HG03565 (cell line): Measurements from ENCODE around the gene CEP128.
A peak's percentile ranks its signal among the peaks of the same experiment; 100 is the strongest.
"Not testable (repeated sequence)": the region's sequence is repeated elsewhere in the genome, so short reads cannot be mapped to it uniquely, and the experiment has no call there.

Experiments
- ATAC-seq: cut with Tn5 transposase; IDR thresholded peaks from one replicate; pipeline ENCODE4 v1.9.1; 2021; ENCODE audit warnings: mild to moderate bottlenecking, moderate library complexity; ENCODE audit not compliant: unreplicated experiment

Gene CEP128

DNA sequence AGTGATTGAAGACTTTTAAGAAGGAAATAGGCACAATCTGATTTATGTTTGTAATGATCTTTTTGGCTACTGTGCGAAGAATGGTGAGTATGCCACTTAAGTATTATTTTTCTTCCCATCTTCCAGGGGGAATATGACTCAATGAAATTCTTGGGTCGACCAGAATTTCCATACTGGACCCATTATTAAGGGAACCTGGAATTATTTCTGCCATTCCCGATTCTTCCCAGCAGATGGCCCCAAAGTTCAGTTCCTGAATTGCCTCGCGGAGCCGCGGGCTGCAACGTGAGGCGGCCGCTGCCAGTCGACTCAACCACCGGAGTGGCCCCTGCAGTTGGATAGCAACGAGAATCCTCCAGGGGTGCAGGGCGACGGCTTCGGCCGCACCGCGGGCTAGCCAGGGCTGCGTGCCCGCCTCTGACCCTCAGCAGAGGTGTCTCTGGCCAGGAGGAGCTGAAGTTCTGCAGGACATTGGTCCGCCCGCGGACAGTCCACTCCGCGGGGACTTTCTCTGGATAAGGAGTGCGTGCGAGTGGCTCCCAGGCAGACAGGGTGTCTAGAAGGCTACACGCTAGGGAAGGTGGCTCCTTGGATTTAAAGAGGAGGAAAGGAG lies 13.3 kb upstream of the CEP128 start:
- no peak for ATAC-seq

DNA sequence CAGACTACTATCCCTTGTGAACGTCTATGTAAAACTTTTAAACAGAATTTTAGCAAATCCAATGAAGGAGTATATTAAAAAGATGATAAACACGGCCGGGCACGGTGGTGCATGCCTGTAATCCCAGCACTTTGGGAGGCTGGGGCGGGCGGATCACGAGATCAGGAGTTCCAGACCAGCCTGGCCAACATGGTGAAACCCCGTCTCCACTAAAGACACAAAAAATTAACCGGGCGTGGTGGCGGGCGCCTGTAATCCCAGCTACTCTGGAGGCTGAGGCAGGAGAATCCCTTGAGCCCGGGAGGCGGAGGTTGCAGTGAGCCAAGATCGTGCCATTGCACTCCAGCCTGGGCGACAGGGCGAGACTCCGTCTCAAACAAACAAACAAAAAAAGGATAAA lies 11.7 kb upstream of the CEP128 start:
- ATAC-seq = not testable (repeated sequence)

DNA sequence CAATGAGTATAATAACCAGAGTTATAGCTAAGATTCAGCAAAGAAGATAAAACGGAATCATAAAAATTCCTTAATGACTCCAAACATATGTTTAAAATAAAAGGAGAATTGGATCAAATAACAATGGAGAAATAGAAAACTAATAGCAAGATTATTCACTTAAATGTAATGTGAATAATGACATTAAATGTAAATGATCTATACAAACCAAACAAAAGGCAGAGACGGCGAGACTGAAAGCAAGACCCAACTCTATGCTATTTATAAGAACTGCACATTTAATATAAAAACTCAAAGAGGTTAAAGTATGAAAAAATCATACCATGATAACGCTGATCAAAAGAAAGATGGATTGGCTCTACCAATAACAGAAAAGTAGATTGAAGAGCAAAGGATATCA lies 10.0 kb upstream of the CEP128 start:
- ATAC-seq = no peak

- no peak for ATAC-seq
These were observed 6.8 kb upstream of the CEP128 start for GRCh38 chr14:80948291-80948690.

DNA sequence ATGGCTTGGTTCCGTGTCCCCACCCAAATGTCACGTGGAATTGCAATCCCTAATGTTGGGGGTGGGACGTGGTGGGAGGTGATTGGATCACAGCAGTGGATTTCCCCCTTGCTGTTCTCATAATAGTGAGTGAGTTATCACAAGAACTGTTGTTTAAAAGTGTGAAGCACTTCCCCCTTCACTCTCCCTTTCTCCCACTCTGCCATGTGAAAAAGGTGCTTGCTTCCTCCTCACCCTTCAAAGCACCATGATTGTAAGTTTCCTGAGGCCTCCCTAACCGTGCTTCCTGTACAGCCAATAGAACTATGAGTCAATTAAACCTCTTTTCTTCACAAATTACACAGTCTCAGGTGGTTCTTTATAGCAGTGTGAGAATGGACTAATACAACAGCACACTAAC lies 5.3 kb upstream of the CEP128 start:
- no peak for ATAC-seq

GRCh38 chr14:80946187-80946586 lies 4.6 kb upstream of the CEP128 start:
- no peak for ATAC-seq

DNA sequence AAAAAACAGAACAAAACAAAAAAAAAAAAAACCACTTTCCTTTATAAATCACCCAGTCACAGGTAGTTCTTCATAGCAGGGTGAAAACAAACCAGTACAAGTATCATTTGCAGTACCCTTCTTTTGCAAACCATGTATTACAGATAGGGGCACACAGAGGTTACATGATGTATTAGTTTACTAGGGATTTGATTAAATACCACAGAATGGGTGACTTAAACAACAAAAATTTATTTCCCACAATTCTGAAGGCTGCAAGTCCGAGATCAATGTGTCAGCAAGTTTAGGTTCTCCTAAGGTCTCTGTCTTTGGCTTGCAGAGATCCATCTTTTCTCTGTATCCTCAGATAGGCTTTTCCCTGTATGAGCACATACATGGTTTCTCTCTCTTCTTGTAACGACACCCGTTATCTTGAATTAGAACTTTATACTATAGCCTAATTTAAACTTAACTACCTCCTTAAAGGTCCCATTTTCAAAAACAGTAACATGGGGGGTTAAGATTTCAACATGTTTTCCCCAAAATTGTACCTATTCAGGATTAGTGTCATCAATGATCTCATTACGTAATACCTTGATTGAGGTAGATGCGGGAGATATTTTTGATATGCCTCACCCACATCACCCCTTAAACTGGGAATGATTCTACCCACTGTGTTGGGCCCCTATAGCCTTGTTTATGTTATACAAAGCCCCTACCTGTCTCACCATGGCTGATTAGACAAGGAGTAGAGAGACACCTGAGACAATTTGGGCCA lies 3.5 kb upstream of the CEP128 start:
- no peak for ATAC-seq

DNA sequence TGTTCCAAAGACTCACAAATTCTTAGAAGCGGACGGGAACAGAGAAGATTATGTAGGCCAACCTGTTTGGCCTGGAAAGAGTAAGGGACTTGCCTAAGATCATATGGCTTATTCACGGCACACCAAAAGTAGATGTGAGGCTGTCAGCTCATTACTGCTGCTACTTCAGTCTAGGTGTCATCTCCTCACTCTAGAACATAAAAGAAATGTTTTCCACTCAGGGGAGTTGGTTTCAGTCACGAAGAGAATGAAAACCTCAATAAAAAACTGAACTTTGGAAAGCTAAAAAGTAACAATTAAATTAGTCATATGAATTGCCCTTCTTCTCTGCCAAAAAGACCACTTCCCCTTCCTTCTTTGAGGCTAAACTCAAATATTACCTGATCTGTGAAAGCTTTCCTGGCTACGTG lies 658 bp upstream of the CEP128 start:
- no peak for ATAC-seq

DNA sequence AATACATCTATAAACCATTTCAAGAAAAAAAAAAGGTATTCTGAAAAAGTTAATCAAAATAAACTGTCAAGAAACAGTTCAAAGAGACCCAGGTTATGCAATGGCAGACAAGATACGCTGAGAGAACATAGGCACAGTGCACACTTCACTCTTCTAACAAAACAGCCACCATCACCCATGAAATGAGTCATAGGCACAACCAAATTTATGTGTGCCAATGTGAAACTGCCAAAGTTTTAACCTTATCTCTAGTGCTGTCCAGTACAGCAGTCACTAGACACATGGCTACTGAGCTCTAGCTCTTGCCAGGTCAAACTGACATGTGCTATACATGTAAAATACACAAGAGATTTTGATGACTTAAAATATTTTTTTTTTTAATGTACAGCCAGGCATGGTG lies 1.4 kb downstream of the CEP128 start:
- ATAC-seq = peak; percentile 24

DNA sequence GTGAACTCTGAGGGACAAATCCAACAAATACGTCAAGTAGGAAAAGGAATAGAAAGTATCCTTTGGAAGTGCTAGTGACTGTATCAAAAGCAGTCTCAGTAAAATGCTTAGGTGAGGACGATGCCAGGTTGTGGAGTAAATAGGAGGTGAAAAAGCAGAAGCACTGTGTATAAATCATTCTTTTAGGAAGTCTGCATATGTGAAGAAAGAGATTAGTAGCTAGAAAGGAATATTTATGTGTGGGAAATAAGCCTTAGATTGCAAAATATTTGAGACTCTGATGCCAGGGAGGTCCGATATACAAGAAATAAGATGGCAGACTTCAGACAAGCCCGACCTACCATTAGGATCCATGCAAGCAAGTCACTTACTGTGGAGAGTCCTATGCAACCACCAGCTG lies 7.9 kb downstream of the CEP128 start:
- ATAC-seq = no peak

- no peak for ATAC-seq
These were observed 8.3 kb downstream of the CEP128 start for GRCh38 chr14:80933282-80933681.

GRCh38 chr14:80930836-80931389 lies 10.6 kb downstream of the CEP128 start:
- peak; percentile 99 for ATAC-seq

DNA sequence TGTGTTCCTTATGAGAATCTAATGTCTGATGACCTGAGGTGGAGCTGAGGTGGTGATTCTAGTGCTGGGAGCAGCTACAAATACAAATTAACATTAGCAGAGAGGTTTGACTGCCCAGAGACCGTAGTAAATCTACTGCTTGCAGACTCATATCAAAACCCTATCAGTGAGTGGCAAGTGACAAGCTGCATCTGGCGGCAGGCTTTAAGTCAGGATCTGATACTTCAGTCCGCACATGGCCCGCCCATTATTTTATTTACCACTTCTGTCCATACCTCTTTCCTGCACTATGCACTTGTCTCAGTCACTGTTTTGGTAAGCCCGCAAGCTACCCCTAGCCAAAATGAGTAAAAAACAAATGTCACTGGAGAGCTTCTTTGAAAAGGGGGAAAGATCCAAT lies 11.4 kb downstream of the CEP128 start:
- ATAC-seq = no peak

GRCh38 chr14:80927083-80927989 lies 14.2 kb downstream of the CEP128 start:
- no peak for ATAC-seq

DNA sequence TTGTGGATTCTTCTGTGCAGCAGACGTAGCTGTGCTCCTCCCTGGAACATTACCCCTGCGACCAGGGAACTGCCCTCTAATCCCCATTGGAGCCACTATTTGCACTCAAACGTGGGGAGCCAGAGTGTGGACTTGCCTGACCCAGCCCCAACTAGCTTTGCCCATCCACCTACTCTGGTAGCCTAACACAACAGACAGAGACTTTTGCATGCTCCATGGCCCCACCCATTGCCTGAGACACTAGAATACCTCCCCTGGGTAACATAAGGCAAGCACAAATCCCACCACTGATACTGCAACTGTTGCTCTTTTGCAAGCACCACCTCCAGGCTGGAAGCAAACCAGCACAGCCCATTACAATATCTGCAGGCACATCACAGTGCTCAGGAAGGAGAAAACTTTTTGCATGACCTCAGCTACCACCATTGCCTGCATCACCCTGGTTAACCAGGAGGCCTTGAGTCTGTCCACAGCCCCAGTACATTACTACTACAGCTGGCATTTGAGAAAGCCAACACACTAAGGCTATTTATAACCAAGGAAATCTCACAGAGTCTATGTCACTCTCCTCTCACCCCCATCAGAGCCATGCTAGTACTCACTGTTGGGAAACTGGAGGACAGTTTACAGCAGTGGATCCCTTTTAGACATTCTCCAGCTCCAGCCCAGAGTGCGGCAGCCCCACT lies 15.0 kb downstream of the CEP128 start:
- ATAC-seq = no peak

DNA sequence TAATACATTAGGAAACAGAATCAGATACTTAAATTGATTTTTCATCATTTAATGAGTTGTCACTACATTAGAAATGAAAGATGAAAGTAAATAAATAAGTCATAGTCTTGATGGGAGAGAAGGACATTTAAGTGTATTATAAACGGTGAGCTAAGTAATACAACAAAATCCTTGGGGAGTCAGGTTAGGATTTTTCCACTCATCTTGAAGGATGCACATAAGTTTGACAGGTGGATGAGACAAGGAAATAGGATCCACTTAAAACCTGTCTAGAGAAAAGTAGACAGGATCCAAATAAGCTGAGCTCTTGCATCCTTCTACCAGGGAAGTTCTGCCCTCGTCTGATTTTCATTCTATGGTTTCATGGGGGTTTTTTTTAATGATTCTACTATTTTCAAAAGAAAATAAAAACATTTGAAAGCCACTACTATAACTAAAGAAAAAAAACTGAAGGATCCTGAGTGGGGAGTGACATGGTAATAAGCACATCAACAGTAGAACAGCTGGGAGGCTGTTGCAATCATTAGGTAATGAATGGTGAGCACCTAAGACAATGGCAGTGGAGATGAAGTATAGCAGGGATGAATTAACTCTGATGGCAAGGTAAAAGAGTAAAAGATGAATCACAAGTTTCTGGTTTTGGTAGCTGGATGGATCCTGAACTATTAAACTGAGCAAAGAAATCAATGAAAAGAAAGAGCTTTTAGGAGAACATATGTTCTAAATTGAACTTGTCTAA lies 17.0 kb downstream of the CEP128 start:
- ATAC-seq = no peak

GRCh38 chr14:80923368-80923767 lies 18.2 kb downstream of the CEP128 start:
- no peak for ATAC-seq

GRCh38 chr14:80919622-80920021 lies 21.9 kb downstream of the CEP128 start:
- ATAC-seq = no peak

DNA sequence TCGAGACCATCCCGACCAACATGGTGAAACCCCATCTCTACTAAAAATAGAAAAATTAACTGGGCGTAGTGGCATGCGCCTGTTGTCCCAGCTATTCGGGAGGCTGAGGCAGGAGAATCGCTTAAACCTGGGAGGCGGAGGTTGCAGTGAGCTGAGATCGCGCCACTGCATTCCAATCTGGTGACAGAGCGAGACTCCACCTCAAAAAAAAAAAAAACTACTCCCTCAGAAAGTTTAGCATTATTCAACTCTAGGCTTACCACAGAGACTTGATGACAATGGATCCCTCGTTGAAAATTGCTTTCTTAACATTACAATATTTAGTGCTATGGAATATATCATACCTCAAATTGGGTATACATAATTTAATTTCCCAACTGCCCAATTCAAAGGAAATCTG lies 29.5 kb downstream of the CEP128 start:
- ATAC-seq = not testable (repeated sequence)

- ATAC-seq = no peak
These were observed 34.6 kb downstream of the CEP128 start for GRCh38 chr14:80906946-80907345.
